Measurements from ENCODE around the gene TMEM114. TPM values are rescaled to one million over a fixed set of nuclear protein-coding genes. Genes with fewer than 3 reads are reported as not detected.

TMEM114 gene
- total RNA-seq, 1 donor from 2014 or later, result not detected

GRCh38 chr16:8555400-8555799 lies 34.9 kb downstream of the TMEM114 start:
- DNase-seq (ENCODE audit: low spot score in 2 of 2), result no peak
- no peak overlapping the region for H3K27ac ChIP-seq
- TF ChIP-seq CTCF (IDR thresholded peaks at IDR 0.05), result no peak
- H3K4me3 ChIP-seq, result no peak overlapping the region
- H3K9me3 ChIP-seq, result no peaks in the 10 kb centered on the region
- no peaks in the 10 kb centered on the region for H3K4me1 ChIP-seq
- H3K27me3 ChIP-seq, result no peaks in the 10 kb centered on the region
- no peaks in the 10 kb centered on the region for H3K36me3 ChIP-seq
- intact Hi-C loops (cut with DNase I), result no loop called here

- TF ChIP-seq CTCF (IDR thresholded peaks at IDR 0.05), result no peak
- no peak overlapping the region for H3K4me3 ChIP-seq
- no peak for DNase-seq (ENCODE audit: low spot score in 2 of 2)
- H3K9me3 ChIP-seq, result no peaks in the 10 kb centered on the region
- no peaks in the 10 kb centered on the region for H3K36me3 ChIP-seq
- intact Hi-C loops (cut with DNase I), result no loop called here
- no peaks in the 10 kb centered on the region for H3K4me1 ChIP-seq
- H3K27ac ChIP-seq, result no peak overlapping the region
- no peaks in the 10 kb centered on the region for H3K27me3 ChIP-seq
Measured at GRCh38 chr16:8554881-8555280, 35.4 kb downstream of the TMEM114 start.

- H3K9me3 ChIP-seq, result no peaks in the 10 kb centered on the region
- no peak for DNase-seq (ENCODE audit: low spot score in 2 of 2)
- no peaks in the 10 kb centered on the region for H3K36me3 ChIP-seq
- H3K27ac ChIP-seq, result no peak overlapping the region
- no peaks in the 10 kb centered on the region for H3K27me3 ChIP-seq
- TF ChIP-seq CTCF (IDR thresholded peaks at IDR 0.05), result no peak
- intact Hi-C loops (cut with DNase I), result no loop called here
- H3K4me1 ChIP-seq, result no peaks in the 10 kb centered on the region
- no peak overlapping the region for H3K4me3 ChIP-seq
Measured at GRCh38 chr16:8554022-8554421, 36.3 kb downstream of the TMEM114 start.

GRCh38 chr16:8552487-8553221 lies 37.7 kb downstream of the TMEM114 start:
- H3K4me3 ChIP-seq, result no peak overlapping the region
- TF ChIP-seq CTCF (IDR thresholded peaks at IDR 0.05), result no peak
- H3K27ac ChIP-seq, result no peak overlapping the region
- intact Hi-C loops (cut with DNase I), result no loop called here
- no peaks in the 10 kb centered on the region for H3K9me3 ChIP-seq
- no peaks in the 10 kb centered on the region for H3K36me3 ChIP-seq
- no peaks in the 10 kb centered on the region for H3K27me3 ChIP-seq
- no peak for DNase-seq (ENCODE audit: low spot score in 2 of 2)
- H3K4me1 ChIP-seq, result no peaks in the 10 kb centered on the region

- TF ChIP-seq CTCF (IDR thresholded peaks at IDR 0.05), result no peak
- H3K4me1 ChIP-seq, result no peaks in the 10 kb centered on the region
- H3K36me3 ChIP-seq, result no peaks in the 10 kb centered on the region
- intact Hi-C loops (cut with DNase I), result no loop called here
- no peaks in the 10 kb centered on the region for H3K27me3 ChIP-seq
- no peak for DNase-seq (ENCODE audit: low spot score in 2 of 2)
- H3K9me3 ChIP-seq, result no peaks in the 10 kb centered on the region
- H3K27ac ChIP-seq, result no peak overlapping the region
- no peak overlapping the region for H3K4me3 ChIP-seq
Measured at GRCh38 chr16:8551388-8552332, 38.7 kb downstream of the TMEM114 start.
